Activated naive CD8-positive, alpha-beta T cell treated with anti-CD3 and anti-CD28 coated beads, Interleukin-2, amount 50 U/mL, for 16 hours (primary cell): ENCODE measurements around the gene TNFRSF21.
"Not testable (repeated sequence)": the region's sequence is repeated elsewhere in the genome, so short reads cannot be mapped to it uniquely, and the experiment has no call there.

Source experiments
- DNase-seq: peaks from one replicate; pipeline ENCODE4 v3.0.0-alpha.2; 2020; ENCODE audit warnings: low read depth, low spot score

Gene TNFRSF21

DNA sequence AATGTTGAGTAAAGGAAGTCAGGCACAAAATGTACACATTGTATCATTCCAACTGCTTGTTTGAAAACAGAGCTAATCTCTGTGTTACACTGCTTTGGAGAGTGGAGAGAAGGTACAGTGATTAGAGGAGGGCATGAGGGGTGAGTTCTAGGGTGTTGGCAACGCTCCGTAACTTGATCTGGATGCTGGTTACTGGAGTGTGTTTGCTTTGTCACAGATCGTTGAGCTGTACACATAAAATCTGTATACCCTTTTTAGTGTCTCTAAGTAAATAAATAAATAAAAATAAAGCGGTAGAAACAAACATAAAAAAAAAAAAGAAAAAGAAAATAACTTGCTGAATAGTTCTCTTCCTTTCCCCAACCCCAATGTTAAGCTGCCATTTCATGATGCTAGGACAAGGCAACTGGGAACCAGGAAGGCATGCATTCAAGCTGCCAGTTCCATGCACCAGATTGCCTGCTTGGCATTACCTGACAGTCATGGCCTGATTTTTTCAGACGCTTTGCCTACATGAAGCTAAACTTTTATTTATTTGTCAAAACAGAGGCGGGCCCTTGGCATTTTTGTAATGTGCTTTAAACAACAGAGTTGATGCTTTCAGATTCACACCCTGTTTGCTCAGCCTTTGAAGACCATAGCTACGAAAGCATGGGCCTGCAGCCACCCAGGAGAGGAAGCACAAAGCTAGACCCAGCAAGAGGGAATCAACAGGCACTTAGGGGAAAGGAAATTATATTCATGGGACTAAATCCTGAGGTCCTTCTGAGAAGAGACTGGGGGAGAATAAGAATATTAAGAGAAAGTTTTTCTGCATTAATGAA, 21.2 kb downstream of the TNFRSF21 start:
- no peak for DNase-seq

DNA sequence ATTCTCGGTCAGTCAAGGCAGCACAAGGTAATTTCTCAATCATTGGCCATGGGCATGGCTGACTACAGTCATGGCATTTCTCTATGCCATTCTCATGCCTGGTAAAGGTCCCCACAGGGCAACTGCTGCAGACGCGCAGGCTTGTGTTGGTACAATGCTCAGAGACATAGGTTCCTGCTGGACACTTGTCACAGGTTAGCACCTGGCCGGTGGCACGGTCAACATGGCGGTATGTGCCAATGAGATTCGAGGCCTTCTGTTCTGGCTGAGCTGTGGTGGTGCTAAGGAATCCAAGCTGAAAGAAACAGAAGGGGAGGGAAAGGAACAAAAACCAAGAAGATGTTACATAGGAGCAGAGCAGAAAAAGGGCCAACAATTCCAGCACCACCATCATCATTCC, 23.4 kb downstream of the TNFRSF21 start:
- DNase-seq, result no peak

DNA sequence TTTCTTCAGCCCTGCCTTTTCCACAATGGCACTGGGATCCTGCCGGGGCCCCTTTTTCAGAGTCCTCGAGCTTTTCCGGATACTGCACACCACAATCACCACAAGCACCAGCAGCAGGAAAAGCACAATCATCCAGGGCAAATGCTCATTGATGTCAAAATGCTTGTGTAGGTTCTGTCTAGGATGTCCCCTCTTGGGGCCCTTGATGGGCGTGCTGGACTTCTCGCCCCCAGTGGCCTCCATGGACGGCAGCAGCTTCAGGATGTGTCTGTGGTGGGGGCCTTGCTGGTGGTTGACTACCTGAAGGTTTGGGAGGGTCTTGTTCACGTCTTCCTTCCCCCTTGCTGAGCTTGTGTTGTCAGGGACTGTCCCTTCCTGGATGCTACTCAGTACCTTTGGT, 25.7 kb downstream of the TNFRSF21 start:
- no peak for DNase-seq

DNA sequence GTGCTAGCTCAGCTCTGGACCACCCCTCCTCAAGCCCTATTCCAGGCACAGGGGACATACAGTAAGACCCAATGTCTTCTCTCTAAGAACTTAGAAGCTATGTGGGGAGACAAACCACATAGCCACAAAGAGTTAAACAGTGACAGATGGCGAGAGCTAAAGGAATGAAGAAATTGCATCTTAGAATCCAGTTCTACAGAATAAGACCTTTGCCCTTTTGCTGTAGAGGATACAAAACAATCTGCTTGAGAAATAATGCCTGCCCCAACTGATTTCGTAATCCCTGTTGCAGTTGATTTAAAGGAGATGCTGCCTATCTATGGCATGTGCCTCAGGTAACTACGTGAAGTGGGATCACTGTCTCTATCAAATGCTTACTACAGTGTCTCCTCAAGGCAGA, 31.2 kb downstream of the TNFRSF21 start:
- DNase-seq, result no peak

DNA sequence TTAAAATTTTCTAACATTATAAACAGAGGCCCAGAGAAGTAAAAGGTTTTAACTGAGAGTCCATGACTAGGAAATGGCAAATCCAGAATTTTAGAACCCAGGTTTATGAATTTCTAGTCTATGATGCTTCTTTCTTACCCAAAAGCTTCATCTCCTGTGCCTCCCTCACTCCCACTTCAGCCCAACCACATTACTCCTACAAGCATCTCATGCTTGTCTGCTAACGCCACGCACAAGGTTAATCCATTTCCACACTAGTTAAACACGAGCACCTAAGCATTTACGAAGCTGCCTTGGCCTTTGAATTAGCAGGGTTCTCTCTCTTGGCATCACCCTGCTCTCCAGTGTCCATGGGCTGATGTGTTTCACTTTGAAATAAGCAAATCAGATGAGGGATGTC, 32.0 kb downstream of the TNFRSF21 start:
- no peak for DNase-seq

DNA sequence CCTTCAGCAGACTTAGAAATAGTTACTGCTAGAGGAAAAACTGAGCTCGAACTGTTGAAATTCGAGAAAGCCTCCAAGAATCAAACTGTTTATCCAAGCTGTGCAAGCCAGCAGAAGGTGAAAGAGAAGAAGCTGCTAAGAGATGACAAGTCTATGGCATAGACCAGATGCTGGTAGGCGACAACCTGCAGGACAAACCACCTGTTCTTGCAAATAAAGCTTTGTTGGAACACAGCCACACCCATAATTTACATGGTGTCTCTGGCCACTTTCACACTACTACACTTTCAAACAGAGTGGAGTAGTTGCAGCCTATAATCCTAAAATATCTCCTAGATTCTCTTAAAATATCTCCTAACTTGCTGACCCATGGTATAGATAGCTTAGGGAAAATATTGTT, 33.3 kb downstream of the TNFRSF21 start:
- DNase-seq, result no peak

DNA sequence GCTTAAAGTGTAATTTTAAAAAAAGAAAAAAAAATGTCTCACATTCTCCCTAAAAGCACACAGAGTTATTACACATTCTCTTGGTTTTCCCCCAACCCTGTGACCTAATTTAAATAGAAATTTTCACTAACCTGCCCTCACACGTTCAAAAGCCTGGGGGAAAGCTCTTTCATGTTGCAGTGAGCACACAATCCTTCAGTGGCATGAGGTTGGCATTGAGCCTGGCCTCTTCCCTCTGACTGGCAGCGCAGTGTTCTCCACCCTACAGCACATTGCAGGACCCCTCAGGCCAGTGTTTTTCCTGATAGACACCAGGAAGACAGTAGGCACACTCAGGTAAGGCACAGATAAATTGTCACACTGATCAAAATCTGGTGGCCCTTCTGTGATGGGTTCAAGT, 34.1 kb downstream of the TNFRSF21 start:
- DNase-seq, result no peak

DNA sequence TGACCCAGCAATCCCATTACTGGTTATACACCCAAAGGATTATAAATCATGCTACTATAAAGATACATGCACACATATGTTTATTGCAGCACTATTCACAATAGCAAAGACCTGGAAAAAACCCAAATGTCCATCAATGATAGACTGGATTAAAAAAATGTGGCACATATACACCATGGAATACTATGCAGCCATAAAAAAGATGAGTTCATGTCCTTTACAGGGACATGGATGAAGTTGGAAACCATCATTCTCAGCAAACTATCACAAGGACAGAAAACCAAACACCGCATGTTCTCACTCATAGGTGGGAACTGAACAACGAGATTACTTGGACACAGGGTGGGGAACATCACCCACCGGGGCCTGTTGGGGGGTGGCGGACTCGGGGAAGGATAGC, 34.6 kb downstream of the TNFRSF21 start:
- not testable (repeated sequence) for DNase-seq

DNA sequence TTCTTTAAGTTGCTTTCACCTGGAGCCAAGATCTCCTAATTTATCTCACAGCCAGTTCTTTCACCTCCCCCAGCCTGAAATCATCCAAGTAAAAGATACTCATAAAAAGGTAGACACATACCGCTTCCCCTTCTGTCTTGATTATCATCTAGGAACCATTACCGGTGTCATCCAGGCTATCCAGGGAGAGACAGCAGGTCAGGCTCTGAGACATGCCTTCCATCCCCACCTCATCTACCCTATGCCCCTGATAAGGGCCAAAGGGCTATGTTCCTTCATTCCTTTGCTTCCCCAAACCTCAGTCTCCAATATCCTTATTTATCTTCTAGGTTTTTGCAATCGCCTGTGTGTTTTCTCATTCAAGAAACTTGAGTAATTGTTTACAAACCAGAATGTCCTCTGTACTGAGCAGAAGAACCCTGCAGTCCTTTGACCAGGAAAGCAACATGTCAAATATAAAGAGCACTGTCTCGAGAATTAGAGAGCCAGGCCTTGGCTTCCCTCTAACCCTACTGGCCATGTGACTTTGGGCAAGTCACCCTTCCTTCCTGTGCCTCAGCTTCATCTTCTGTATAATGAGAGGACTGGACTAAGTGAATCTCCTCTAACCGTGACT, 41.0 kb downstream of the TNFRSF21 start:
- DNase-seq, result no peak

DNA sequence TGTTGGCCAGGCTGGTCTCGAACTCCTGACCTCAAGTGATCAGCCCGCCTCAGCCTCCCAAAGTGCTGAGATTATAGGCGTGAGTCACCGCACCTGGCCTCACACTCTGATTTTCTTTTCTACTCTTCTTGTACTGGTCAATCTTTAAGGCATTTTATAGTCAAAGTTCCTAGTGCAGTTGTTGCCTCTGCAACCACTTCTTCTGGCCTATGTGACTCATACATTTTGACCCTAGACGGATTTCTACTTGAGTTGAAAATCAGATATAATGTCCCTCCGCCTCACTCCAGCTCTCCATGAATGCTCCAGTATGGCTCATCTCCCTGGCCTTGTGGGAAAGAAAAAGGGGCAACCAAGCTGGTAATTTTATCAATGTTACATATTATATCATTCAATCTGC, 42.4 kb downstream of the TNFRSF21 start:
- no peak for DNase-seq

DNA sequence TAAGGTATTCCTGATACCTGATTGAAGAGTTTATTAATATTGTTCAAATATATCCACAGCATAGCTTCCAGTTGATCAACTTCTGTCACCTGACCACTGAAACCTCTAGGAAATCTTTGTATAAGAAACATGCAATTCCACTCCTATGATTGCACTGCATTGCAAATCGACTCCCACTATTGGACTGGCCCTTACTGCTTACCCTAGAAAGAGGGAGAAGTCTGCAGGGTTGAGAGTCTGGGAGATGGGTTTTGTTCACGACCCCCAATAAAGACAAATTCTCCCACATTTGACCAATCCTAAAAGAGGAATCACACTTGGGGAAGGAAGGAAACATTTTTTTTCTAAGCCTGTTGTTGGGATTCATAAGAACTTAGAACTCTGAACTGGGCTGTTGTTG, 43.7 kb downstream of the TNFRSF21 start:
- DNase-seq, result no peak

DNA sequence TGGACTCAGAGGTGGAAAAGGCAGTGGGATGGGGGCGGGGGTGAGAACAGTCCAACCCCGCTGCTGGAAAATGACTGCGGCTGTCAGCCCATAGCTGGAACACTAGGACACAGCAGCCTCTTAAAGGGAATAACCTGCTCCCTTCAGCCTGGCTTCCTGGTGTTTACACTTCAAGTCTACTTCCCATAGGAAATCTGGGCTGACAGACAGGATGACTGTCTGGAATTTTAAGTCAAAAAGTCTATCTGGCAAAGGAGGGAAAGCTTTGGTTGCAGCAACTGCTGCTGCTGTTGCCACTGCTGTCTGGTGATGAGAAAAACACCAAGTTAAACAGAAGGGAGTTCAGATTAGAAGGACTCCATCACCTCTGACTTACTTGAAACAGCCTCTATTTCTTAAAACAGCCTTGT, 44.9 kb downstream of the TNFRSF21 start:
- no peak for DNase-seq

DNA sequence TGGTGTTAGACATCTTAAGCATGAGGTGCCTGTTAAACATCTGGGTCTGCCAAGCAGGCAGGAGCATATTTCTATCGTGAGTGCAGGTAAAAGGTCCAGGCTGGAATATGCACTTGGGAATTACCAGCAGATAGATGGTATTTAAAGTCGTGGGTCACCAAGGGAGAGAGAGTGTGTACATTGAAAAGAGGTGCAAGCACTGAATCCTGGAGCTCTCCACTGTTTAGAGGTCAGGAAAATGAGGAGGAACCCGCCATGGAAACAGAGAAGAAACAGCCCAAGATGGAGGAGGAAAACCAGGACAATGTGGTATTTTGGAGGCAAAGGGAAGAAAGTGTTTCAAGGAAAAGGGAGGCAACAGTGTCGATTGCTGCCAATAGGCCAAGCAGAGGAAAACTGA, 46.4 kb downstream of the TNFRSF21 start:
- no peak for DNase-seq

DNA sequence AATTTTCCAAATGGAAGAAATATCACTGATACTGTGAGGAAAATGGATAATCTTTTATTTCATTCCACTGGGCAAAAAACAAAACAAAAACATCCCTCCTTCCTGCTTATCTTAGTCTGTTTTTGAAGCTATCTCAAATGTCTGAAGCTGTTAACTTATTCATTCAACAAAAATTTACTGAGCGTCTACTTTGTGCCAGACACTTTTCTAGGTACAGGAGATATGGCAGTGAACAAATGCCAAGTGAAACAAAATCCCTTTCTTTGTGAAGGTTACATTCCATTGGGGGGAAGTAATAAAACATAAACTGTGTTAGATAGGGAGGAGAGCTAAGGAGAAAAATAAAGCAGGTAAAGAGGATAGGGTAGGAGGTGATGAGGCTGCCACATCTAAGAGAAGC, 47.5 kb downstream of the TNFRSF21 start:
- DNase-seq, result no peak

DNA sequence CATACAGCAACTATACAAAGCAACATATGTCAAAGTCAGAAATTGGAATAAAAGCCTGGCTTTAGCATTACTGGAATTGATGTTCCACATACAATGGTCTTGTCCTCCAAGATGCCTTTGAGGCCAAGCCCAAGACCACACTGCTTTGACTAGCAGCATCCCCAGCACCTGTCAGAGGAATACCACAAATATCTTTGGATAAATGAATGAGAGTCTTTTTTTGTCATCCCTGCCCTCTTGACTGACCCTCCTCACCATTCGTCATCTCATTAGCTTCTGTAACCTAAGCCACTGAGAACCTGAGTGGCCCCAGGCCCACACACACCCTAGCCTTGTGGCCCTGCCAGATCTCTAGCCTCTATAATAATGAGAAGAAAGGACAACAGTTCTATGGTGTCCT, 48.5 kb downstream of the TNFRSF21 start:
- DNase-seq, result no peak

DNA sequence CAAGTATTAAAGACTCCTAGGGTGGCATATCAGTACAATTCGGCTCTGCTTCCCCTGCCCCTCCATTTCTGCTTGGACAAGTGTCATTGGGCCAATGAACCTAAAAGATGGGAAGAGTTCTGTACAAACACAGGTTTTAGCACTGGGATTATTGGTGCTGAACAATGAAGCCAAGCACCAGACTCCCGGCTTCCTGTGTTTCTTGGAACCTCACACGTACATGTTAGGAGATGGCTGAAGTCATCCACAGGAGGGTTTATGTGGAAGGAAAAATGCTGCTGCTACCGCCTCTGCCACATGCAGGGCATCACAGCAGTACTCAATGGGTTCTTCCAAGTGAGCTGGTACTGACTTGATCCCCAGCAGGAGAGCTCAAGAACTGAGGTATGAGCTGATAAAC, 49.7 kb downstream of the TNFRSF21 start:
- no peak for DNase-seq

DNA sequence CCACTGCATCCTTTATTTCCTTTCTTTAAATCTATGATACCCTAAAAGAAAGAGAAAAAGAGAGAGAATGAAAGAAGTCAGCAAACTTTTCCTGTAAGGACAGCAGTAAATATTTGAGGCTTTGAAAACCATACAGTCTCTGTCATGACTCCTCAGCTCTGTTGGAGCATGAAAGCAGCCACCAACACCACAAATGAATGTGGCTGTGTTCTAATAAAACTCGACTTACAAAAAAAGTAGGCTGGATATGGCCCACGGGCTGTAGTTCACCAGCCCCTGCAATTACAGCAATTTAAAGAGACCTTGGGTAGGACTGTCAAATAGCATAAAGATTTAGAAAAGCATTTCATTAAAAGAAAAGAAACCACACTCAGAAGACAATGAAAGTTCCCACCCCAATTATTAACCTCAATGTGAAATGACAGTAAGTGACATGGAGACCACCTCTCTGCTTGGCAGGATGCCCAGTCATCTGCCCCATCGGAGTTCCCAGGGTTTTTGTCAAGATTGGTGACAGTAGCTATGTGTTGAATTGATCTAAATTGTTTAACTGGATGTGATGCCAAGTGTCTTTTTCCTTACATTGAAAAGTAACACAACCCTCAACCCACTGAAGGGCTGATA, 50.9 kb downstream of the TNFRSF21 start:
- DNase-seq, result no peak

DNA sequence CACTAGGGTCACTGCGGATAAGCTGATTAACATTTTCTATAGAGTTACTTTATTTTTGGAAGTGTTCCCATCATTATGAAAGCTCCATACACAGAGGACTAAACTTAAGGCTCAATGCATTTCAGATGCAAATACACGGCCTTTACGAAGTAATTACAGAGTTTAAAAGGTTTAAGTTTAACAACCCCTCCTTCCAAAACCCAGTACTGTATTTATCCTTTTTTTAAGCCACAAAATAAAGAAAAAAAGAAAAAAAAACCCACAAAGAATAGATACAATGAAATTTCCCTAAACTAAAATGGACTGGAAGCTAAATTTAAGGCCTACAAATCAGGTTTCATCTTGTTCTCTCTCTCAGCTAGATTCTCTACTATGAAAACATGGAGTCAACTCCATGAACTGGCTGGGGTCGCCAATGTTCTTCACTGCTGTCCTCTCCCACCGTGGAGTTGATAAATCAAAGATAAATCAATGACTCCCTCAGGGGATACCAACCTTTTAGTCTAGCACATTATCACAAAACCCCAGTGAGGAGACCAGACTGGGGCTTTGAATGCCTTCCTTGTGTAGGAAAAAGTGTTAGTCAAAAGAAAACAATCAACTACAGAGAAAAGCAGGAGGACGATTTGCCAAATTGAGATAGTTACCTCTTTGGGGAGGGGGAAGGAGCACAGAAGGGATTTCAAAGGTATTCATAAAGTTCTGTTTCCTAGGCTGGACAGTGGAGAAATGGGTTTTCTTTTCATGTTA, 52.5 kb downstream of the TNFRSF21 start:
- DNase-seq, result no peak

DNA sequence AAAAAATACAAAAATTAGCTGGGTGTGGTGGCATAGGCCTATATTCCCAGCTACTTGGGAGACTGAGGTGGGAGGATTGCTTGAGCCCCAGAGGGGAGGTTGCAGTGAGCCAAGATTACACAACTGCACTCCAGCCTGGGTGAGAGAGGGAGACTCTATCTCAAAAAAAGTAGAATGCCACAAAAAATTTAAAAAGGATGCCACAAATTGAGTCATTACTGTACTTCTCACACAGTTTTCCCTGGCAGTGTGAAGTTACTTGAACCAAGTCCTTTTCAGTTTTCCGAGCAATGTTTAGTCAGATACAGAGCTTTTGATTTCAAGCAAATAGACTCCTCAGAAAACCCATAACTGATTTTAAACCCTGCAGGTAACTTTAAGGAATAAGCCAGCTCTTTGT, 53.3 kb downstream of the TNFRSF21 start:
- no peak for DNase-seq

DNA sequence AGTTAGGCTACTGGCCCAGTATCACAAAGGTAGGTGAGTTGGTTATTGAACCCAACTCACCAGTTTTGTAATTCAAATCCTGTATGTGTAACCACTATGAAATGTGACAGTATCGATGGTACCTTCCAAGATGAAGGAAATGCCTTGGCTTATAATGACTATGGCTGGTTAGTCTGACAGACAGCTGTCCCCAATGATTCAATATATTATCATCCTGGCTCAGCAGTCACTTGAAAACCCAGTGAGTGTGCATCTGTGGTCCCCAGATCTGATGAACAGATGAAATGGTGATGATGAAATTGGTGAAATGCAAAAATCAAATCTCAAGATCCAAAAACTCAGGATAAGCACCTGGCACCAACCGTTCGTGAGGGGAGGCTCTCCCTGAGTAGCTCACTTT, 54.8 kb downstream of the TNFRSF21 start:
- no peak for DNase-seq

DNA sequence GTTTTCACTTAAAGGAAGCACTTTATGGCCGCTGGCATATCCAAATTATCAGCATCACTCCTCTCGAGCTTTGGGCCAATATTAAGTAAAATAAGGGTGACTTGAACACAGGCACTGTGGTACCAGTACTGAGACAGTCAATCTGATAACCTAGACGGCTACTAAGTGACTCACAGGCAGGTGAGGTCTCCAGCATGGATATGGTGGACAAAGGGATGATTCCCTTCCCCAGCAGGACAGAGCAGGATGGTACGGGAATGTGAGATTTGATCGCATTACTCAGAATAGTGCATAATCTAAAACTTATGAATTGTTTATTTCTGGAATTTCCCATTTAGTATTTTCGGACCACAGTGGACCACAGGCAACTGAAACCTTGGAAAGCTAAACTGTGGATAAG, 55.7 kb downstream of the TNFRSF21 start:
- no peak for DNase-seq

DNA sequence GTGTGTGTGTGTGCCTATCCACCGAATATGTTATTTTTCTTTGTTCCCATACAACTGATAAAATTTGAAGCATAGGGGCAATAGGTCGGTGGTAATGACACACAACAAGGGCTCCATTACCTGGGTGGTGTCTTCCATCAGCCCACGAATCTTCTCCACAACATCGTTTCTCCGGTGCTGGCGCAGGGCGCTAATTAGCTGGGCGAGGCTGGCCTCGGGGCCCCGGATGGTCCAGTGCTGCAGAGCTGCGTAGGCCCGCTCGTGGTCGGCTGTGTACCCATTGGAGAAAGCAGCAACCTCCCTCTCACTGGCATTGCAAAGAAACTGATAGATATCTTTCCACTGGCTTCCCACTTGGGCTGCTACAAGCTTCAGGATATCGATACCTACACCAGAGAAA, 56.6 kb downstream of the TNFRSF21 start:
- no peak for DNase-seq
